NCI-H146 (cell line): ENCODE results near the gene JAK3.
"Not testable (repeated sequence)": the region's sequence is repeated elsewhere in the genome, so short reads cannot be mapped to it uniquely, and the experiment has no call there.

Source experiments
- DNase-seq: peaks from one replicate; lab custom pipeline; 2025; lab: John Stamatoyannopoulos, UW

Gene JAK3

GRCh38 chr19:17847538-17848366 is at the start of gene JAK3:
Gene JAK3 (minus strand): TSS chr19:17847982. CDS start chr19:17844417, 3,565 bp downstream.
- peak; percentile 78 for DNase-seq

- DNase-seq, result no peak
Measured at GRCh38 chr19:17893766-17894165, 46.0 kb upstream of the JAK3 start.

GRCh38 chr19:17889609-17890214 is 41.9 kb upstream of the JAK3 start:
- no peak for DNase-seq

DNA sequence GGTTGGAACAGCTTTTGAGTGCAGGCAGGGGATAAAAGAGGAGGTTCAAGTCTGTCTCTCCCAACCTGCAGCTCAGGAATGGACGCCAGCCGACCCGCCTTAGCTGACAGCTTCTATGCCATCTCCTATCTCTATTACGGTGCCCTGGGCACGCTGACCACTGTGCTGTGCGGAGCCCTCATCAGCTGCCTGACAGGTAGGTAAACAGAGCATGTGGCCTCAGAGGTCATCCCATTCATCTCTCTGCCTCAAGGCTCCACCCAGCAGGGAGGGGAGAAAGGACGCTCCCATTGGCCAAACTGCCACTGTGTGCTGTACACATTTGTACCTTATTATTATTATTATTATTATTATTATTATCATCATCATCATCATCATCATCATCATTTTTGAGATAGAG is 40.5 kb upstream of the JAK3 start:
- peak; percentile 58 for DNase-seq

GRCh38 chr19:17887221-17887620 is 39.4 kb upstream of the JAK3 start:
- not testable (repeated sequence) for DNase-seq

GRCh38 chr19:17886515-17886914 is 38.7 kb upstream of the JAK3 start:
- no peak for DNase-seq

DNA sequence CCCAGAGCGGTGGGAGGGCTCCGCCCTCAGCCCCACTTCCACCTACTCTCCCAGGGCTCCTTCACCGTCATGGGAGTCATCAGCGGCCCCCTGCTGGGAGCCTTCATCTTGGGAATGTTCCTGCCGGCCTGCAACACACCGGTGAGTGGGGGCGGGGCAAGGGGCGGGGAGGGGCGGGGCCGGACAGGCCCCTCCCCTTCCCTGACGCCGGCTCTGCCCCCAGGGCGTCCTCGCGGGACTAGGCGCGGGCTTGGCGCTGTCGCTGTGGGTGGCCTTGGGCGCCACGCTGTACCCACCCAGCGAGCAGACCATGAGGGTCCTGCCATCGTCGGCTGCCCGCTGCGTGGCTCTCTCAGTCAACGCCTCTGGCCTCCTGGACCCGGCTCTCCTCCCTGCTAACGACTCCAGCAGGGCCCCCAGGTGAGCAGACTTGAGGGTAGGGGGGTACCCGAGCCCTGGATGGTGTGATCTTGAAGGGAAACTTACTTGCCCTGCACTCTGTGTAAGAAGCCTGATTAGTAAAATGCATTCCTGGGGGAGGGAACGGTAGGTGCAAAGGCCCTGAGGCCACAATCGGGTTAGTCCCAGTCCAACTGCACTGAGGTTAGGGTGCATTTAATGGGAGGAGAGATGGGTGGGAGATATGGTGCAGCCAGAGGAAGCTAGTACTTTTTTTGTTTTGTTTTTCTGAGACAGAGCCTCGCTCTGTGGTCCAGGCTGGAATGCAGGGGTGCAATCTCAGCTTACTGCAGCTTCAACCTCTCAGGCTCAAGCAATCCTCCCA is 36.0 kb upstream of the JAK3 start:
- DNase-seq, result no peak

GRCh38 chr19:17881701-17882100 is 33.9 kb upstream of the JAK3 start:
- DNase-seq, result peak; percentile 40

DNA sequence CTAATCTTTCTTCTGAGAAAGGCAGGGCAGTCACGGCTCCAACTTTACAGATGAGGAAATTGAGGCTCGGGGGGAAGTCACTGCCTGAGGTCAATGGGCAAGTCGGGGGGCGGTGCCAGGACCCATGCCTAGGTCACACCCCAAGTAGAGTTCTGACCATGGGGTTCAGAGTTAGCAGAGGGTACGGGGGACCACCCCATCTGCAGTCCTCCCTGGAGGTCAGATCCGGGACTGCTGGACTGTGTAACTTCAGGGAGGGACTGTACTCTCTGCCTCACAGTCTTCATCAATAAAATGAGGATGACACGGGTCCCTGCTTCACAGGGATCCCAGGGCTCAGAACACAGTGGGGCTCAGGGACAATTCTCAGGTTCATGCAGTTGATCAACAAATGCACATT is 31.7 kb upstream of the JAK3 start:
- no peak for DNase-seq

DNA sequence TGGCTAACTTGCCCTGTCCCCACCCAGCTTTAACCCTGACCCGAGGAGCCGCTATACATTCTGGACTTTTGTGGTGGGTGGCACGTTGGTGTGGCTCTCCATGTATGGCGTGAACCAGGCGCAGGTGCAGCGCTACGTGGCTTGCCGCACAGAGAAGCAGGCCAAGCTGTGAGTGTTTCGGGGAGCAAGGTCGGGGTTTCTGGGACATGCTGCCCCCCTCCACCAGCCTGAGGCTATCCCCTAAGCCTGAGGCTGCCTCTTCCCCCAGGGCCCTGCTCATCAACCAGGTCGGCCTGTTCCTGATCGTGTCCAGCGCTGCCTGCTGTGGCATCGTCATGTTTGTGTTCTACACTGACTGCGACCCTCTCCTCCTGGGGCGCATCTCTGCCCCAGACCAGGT is 29.9 kb upstream of the JAK3 start:
- DNase-seq, result no peak

DNA sequence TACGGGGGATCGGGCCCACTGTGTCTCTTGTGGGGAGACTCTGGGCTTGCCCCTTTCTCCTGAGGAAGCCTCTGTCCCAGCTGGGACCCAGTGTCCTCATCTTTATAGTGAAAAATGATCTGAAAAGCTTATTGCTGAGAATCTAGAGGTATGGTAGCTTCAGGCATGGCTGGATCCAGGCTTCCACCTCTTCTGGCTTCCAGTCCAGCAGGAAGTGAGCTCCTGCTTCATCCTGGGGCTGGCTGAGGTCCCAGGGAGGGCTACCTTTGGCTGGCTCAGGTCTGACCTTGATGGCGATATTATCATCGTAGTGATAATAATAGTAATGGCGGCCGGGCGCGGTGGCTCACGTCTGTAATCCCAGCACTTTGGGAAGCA is 27.0 kb upstream of the JAK3 start:
- DNase-seq, result no peak

GRCh38 chr19:17873786-17874757 is 26.3 kb upstream of the JAK3 start:
- peak; percentile 74 for DNase-seq

DNA sequence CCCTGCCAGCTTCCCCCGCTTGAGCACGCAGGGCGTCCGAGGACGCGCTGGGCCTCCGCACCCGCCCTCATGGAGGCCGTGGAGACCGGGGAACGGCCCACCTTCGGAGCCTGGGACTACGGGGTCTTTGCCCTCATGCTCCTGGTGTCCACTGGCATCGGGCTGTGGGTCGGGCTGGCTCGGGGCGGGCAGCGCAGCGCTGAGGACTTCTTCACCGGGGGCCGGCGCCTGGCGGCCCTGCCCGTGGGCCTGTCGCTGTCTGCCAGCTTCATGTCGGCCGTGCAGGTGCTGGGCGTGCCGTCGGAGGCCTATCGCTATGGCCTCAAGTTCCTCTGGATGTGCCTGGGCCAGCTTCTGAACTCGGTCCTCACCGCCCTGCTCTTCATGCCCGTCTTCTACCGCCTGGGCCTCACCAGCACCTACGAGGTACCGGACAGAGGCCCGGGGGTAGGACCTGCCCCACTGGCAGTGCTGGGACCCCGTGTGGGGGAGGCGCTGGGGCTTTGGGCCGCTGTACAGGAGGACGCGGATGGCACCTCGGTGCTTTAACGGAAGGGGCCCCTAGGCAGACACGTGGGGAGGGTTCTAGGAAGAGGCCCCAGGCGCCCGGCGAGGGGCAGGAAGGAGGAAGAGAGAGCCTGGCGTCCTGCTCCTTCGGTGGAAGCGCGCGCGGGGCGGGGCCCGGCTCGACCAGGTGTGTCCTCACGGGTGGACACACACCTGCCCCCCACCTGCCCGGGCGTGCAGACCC is 24.6 kb upstream of the JAK3 start:
- no peak for DNase-seq

GRCh38 chr19:17871878-17872250 is 24.1 kb upstream of the JAK3 start, which contains the start of gene SLC5A5:
Gene SLC5A5 (plus strand): TSS chr19:17871945. CDS start chr19:17872320, 375 bp downstream.
- DNase-seq, result no peak

DNA sequence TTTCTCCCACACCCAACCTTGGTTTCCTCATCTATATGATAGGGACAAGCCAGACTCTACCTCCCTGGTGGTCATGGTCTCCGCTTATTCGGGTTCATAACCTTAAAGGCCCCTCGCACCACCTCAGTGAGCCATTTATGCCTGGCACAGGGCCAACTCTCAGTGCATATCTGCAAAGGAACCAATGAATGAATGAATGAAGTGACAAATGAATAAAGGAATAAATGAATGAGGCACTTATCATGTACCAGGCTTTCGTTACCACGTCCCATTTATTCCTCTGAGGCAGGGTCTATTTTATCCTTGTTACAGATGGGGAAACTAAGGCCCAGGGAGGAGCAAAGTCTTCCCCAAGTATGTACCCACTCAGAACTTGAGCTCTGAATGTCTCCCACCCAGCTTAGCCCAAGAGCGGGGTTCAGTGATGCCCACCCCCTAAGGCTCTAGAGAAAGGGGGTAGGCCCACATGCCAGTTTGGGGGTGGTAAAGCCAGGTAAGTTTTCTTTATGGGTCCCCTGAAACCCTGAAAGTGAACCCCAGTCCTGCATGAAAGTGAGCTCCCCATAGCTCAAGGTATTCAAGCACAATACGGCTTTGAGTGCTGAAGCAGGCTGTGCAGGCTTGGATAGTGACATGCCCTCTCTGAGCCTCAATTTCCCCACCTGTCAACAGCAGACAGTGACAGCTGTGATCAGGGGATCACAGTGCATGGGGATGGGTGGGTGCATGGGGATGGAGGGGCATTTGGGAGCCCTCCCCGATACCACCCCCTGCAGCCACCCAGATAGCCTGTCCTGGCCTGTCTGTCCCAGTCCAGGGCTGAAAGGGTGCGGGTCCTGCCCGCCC is 23.5 kb upstream of the JAK3 start:
- no peak for DNase-seq

DNA sequence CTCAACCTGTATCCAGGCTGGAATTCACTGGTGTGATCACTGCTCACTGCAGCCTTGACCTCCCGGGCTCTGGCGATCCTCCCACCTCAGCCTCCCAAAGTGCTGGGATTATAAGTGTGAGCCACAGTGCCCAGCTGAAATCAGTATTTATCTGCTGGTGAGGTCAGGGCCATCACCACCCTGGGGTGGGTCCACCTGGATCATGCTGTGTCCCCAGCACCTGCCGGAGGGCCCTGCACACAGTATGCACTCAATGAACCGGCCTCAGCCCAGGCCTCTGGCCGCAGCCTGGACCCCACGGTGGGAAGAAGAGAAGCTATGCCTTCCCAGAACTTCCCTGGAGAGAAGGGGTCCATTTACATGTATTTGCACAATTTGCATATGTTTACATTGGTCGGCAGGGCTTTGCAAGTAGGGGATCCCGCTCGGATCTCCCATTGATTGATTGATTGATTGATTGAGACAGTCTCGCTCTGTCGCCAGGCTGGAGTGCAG is 21.4 kb upstream of the JAK3 start:
- no peak for DNase-seq

GRCh38 chr19:17868669-17869068 is 20.9 kb upstream of the JAK3 start:
- no peak for DNase-seq

DNA sequence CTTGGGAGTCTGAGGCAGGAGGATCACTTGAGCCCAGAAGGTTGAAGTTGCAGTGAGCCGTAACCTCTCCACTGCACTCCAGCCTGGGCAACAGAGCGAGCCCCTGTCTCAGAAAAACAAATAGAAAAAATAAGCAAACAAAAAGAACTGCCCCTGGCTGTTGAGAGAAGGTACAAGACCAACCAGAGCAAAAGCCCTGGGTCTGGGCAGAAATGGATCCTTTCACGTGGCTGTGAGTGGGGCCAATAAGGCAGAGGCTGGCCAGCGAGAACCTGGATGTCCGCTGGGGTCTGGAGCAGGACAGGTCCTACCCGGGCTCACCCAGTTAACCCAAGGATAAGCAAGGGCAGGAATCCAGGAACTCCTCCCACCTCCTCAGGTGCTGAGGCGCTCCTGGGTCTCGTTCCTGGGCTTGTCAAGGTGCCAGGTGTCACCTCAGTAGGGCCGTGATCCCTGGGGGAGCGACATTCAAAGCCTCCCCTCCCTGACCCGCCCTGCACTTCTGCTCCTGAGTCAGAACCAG is 19.2 kb upstream of the JAK3 start:
- no peak for DNase-seq

GRCh38 chr19:17866312-17866963 is 18.7 kb upstream of the JAK3 start:
- DNase-seq, result no peak
